ENCODE results near the gene MYEF2.

The MYEF2 gene

DNA sequence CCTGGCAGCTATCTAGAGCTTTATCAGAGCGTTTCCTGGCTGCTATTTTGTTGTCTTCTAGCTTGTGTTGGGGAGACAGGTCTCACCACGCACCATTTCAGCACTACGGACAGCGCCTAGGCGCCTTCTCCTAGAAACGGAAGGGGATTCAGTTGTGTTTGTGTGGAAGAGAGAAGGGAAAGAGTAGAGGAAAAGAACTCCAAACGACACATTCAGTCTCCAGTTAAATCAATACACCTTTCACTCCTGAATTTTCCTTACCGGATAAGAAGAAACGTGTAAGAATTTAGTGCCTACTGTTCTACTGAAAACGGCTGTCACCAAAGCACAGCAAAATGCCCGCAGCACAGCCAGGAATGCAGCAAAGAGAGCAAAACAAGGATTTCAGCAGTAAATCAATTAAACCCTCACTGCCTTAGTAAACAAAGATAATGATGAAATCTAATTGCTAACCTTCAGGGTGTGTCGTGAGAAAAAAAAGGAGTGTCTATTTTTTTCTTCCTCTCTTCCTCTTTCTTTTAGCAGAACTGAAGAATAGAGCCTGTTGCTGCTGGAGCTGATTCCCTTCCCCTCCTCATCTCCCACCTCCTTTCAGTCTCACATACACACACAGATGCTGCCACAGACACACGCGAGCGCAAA, 13.0 kb upstream of the MYEF2 start:
- Histone ChIP-seq H3K4me3 (no peak overlapping the region), H3K27ac (no peak overlapping the region), H3K9me3 (ENCODE audit: low read depth, low read length) (no peaks in the 10 kb centered on the region), H3K9ac (ENCODE audit: insufficient read length) (no peak overlapping the region), H3K36me3 (ENCODE audit: insufficient read depth, low read length) (no peaks in the 10 kb centered on the region)
- no peak for TF ChIP-seq FOXP2 (optimal IDR thresholded peaks at IDR 0.05; ENCODE audit: control extremely low read depth, extremely low read length, insufficient read depth)
- TF ChIP-seq POLR2AphosphoS5 (IDR thresholded peaks at IDR 0.05; ENCODE audit: borderline replicate concordance, low read depth, low read length) = no peak
- TF ChIP-seq EZH2 (IDR thresholded peaks at IDR 0.05) = no peak
- DNase-seq (ENCODE audit: low read depth, low spot score) = peak; percentile 37

DNA sequence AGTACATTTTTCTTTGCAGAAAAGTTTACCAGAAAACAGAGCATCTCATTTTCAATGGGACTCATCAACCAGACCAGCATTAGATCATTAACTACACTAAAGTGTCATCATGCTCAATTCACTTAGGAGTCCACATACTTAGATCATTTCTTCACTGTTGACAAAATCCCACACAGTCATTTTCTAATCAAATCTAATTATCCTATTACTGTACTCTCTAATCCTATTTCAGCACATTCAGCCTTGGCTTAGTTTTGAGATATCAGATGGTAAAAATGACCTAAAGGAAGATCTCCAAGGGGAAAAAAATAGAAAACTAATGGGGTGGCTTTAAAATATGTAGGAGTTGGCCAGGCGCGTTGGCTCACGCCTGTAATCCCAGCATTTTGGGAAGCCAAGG, 8.2 kb upstream of the MYEF2 start:
- DNase-seq (ENCODE audit: low read depth, low spot score) = no peak
- Histone ChIP-seq H3K36me3 (ENCODE audit: insufficient read depth, low read length) (no peaks in the 10 kb centered on the region), H3K4me3 (no peak overlapping the region), H3K9ac (ENCODE audit: insufficient read length) (no peak overlapping the region), H3K9me3 (ENCODE audit: low read depth, low read length) (no peaks in the 10 kb centered on the region), H3K27ac (no peak overlapping the region)
- TF ChIP-seq EZH2 (IDR thresholded peaks at IDR 0.05) (no peak), POLR2AphosphoS5 (IDR thresholded peaks at IDR 0.05; ENCODE audit: borderline replicate concordance, low read depth, low read length) (no peak), FOXP2 (optimal IDR thresholded peaks at IDR 0.05; ENCODE audit: control extremely low read depth, extremely low read length, insufficient read depth) (no peak)

DNA sequence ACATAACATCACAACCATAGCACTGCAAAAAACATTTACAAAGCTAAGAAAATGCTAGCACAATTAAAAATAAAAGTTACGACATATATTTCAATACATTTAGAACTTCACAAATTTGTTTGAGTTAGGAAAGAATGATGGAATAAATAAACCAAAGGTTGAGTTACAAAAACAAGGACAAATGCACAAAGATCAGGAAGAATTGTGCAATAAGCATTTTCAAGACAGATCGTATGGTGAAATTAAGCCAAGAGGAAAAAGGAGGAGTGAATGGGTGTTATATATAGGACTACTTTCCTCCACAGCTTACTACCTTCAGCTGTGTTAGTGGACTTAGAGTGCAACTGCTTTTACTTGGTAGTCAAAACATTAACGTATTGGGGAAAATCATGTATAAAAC, 7.4 kb upstream of the MYEF2 start:
- H3K4me3 ChIP-seq = no peak overlapping the region
- no peaks in the 10 kb centered on the region for H3K36me3 ChIP-seq (ENCODE audit: insufficient read depth, low read length)
- H3K9ac ChIP-seq (ENCODE audit: insufficient read length) = no peak overlapping the region
- no peak overlapping the region for H3K27ac ChIP-seq
- no peak for DNase-seq (ENCODE audit: low read depth, low spot score)
- no peaks in the 10 kb centered on the region for H3K9me3 ChIP-seq (ENCODE audit: low read depth, low read length)
- TF ChIP-seq POLR2AphosphoS5 (IDR thresholded peaks at IDR 0.05; ENCODE audit: borderline replicate concordance, low read depth, low read length) (no peak), EZH2 (IDR thresholded peaks at IDR 0.05) (no peak)

DNA sequence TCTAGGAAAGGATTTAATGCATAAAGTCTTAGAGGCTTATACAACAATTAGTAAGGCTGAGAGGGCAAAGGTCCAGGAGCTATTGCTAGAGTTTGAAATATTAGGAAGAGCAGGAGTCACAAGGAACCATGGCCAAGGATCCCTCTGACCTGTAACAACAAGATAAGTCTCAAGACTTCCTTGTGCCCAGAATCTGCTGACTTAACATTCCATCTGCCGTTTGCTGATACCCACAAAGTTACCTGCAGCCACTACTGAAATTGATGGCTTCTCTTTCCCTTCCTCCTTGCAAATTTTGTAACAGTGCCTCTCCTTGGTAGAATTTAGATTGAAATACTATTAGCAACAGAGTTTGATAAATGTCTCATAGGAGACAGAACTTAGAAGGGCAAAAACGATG, 4.7 kb upstream of the MYEF2 start:
- no peak overlapping the region for H3K27ac ChIP-seq
- TF ChIP-seq POLR2AphosphoS5 (IDR thresholded peaks at IDR 0.05; ENCODE audit: borderline replicate concordance, low read depth, low read length) (no peak), EZH2 (IDR thresholded peaks at IDR 0.05) (no peak), FOXP2 (optimal IDR thresholded peaks at IDR 0.05; ENCODE audit: control extremely low read depth, extremely low read length, insufficient read depth) (no peak)

DNA sequence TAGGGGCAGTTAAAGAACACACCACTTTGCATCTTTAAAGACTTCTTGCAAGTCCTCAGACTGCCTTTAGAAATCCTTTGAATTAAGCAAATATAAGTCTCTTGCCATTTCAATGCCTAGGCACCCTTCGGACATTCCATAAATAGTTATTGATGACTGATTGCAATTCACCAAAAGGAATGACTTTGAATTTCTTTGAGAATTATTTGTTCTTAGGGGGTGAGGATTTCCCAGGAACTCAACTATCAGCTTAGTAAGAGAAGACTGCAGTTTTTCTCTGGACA, 495 bp upstream of the MYEF2 start:
- Histone ChIP-seq H3K9me3 (ENCODE audit: low read depth, low read length) (no peaks in the 10 kb centered on the region), H3K9ac (ENCODE audit: insufficient read length) (peak overlapping the region; percentile 85), H3K4me3 (peak overlapping the region; percentile 84), H3K36me3 (ENCODE audit: insufficient read depth, low read length) (peaks cover 15% of the 10 kb centered on the region), H3K27ac (no peak overlapping the region)
- no peak for DNase-seq (ENCODE audit: low read depth, low spot score)
- TF ChIP-seq POLR2AphosphoS5 (IDR thresholded peaks at IDR 0.05; ENCODE audit: borderline replicate concordance, low read depth, low read length) = no peak
- no peak for TF ChIP-seq EZH2 (IDR thresholded peaks at IDR 0.05)
- no peak for TF ChIP-seq FOXP2 (optimal IDR thresholded peaks at IDR 0.05; ENCODE audit: control extremely low read depth, extremely low read length, insufficient read depth)

More for the DNA sequence above, 4.7 kb upstream of the MYEF2 start:
- Histone ChIP-seq H3K9ac (ENCODE audit: insufficient read length) (no peak overlapping the region), H3K9me3 (ENCODE audit: low read depth, low read length) (no peaks in the 10 kb centered on the region), H3K4me3 (no peak overlapping the region), H3K36me3 (ENCODE audit: insufficient read depth, low read length) (no peaks in the 10 kb centered on the region)
- no peak for DNase-seq (ENCODE audit: low read depth, low spot score)

DNA sequence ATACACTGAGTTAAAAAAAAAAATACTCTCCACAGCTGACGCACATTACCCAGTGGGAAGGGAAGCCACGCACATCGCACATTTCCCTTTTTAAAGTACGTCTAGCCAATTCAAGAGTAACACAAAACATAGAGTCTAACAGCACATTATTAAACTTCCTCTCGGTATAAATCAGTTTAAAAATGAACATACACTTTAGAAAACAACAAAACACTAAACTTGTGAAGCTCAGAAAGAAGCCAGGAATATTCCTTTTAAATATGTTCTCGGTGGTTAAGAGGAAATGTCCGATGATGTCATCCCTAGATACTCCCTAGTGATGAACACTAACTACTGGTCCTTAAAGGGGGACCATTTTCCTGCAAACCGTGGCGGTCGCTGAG, 721 bp downstream of the MYEF2 start:
- H3K27ac ChIP-seq = peak overlapping the region; percentile 0; the same call in 1 of the 2 replicates

DNA sequence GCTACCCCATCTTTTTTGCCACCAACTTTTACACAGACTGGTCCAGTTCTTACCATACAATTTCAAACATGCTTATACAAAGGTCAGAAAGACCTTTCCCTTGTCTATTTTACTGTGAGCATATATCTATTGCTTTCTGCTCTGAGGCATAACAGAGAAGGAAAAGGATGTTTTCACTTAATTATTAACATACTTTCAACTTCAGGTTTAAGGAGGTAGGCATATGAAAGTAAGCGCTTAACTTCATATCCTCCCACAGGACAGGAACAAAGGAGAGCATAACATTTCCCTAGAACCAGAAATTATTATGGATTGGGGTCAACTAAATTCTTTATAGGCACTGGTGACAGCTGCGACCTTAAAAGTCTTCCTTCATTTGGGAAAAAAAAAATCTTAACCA, 1.1 kb downstream of the MYEF2 start:
- TF ChIP-seq FOXP2 (optimal IDR thresholded peaks at IDR 0.05; ENCODE audit: control extremely low read depth, extremely low read length, insufficient read depth) = no peak
- no peak for TF ChIP-seq EZH2 (IDR thresholded peaks at IDR 0.05)
- TF ChIP-seq POLR2AphosphoS5 (IDR thresholded peaks at IDR 0.05; ENCODE audit: borderline replicate concordance, low read depth, low read length) = no peak
- H3K9me3 ChIP-seq (ENCODE audit: low read depth, low read length) = no peaks in the 10 kb centered on the region
- H3K27ac ChIP-seq = no peak overlapping the region
- peak overlapping the region; percentile 85 for H3K9ac ChIP-seq (ENCODE audit: insufficient read length)
- DNase-seq (ENCODE audit: low read depth, low spot score) = no peak
- peaks cover 15% of the 10 kb centered on the region for H3K36me3 ChIP-seq (ENCODE audit: insufficient read depth, low read length)
- peak overlapping the region; percentile 84 for H3K4me3 ChIP-seq

More for the DNA sequence above, 721 bp downstream of the MYEF2 start:
- H3K36me3 ChIP-seq (ENCODE audit: insufficient read depth, low read length) = peaks cover 15% of the 10 kb centered on the region
- DNase-seq (ENCODE audit: low read depth, low spot score) = no peak
- TF ChIP-seq FOXP2 (optimal IDR thresholded peaks at IDR 0.05; ENCODE audit: control extremely low read depth, extremely low read length, insufficient read depth) (no peak), EZH2 (IDR thresholded peaks at IDR 0.05) (no peak), POLR2AphosphoS5 (IDR thresholded peaks at IDR 0.05; ENCODE audit: borderline replicate concordance, low read depth, low read length) (no peak)
- H3K9ac ChIP-seq (ENCODE audit: insufficient read length) = peak overlapping the region; percentile 85
- peak overlapping the region; percentile 84 for H3K4me3 ChIP-seq
- H3K9me3 ChIP-seq (ENCODE audit: low read depth, low read length) = no peaks in the 10 kb centered on the region

DNA sequence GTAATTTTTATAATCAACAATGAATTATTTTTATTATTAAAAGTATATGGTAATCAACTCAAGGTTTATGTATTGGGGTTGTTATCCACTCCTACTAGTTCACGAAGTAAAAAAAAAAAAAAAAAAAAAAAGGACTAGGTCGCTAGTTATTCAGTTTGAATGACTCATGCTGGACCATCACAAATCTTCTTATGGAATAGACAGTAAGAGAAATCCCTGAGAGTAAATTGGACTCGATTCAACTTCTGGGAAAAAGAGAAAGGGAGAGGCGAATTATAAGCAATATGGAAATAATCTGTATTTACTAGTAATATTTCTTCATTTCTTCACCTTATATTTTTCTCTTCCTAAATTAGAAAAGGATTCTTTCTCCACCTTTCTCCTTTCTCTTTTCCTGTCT, 2.0 kb downstream of the MYEF2 start:
- no peak overlapping the region for H3K4me3 ChIP-seq
- TF ChIP-seq EZH2 (IDR thresholded peaks at IDR 0.05) (no peak), POLR2AphosphoS5 (IDR thresholded peaks at IDR 0.05; ENCODE audit: borderline replicate concordance, low read depth, low read length) (no peak), FOXP2 (optimal IDR thresholded peaks at IDR 0.05; ENCODE audit: control extremely low read depth, extremely low read length, insufficient read depth) (no peak)
- no peak for DNase-seq (ENCODE audit: low read depth, low spot score)
- peaks cover 15% of the 10 kb centered on the region for H3K36me3 ChIP-seq (ENCODE audit: insufficient read depth, low read length)
- no peak overlapping the region for H3K9ac ChIP-seq (ENCODE audit: insufficient read length)
- no peak overlapping the region for H3K27ac ChIP-seq
- no peaks in the 10 kb centered on the region for H3K9me3 ChIP-seq (ENCODE audit: low read depth, low read length)

DNA sequence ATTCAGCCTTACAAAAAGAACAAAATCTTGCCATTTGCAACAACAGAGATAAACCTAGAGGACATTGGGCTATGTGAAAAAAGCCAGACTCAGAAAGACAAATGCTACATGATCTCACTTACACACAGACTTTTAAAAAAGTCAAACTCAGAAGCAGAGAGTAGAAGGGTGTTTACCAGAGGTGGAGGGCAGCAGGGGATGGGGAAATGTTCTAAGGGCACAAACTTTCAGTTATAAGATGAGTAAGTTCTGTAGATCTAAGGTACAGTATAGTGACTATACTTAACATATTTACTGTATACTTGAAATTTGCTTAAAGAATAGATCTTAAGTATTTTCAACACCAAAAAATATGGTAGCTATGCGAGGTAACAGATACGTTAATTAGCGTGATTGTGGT, 3.0 kb downstream of the MYEF2 start:
- TF ChIP-seq POLR2AphosphoS5 (IDR thresholded peaks at IDR 0.05; ENCODE audit: borderline replicate concordance, low read depth, low read length) (no peak), FOXP2 (optimal IDR thresholded peaks at IDR 0.05; ENCODE audit: control extremely low read depth, extremely low read length, insufficient read depth) (no peak), EZH2 (IDR thresholded peaks at IDR 0.05) (no peak)
- no peak overlapping the region for H3K4me3 ChIP-seq

More for the DNA sequence above, 3.0 kb downstream of the MYEF2 start:
- Histone ChIP-seq H3K9me3 (ENCODE audit: low read depth, low read length) (no peaks in the 10 kb centered on the region), H3K9ac (ENCODE audit: insufficient read length) (no peak overlapping the region), H3K36me3 (ENCODE audit: insufficient read depth, low read length) (peaks cover 15% of the 10 kb centered on the region), H3K27ac (no peak overlapping the region)
- no peak for DNase-seq (ENCODE audit: low read depth, low spot score)
